NT2/D1 (cell line): ENCODE data around the gene PHF2.

Source experiments
- DNase-seq: peaks from one replicate; pipeline ENCODE4 v3.0.0-alpha.2; 2011; ENCODE audit warnings: low read depth, low spot score
- H3K27me3 ChIP-seq: 2 replicates; pipeline ENCODE4 v1.6.0; 2011; ENCODE audit warnings: mild to moderate bottlenecking; ENCODE audit not compliant: insufficient read length, insufficient read depth
- H3K36me3 ChIP-seq: 2 replicates; pipeline ENCODE4 v1.6.1; 2011; ENCODE audit warnings: mild to moderate bottlenecking, low read length, mixed read lengths; ENCODE audit not compliant: insufficient read depth, insufficient read length
- H3K4me1 ChIP-seq: 2 replicates; pipeline ENCODE4 v1.5.1; 2011; ENCODE audit not compliant: insufficient read depth, insufficient read length
- H3K4me3 ChIP-seq: 2 replicates; pipeline ENCODE4 v1.5.1; 2011; ENCODE audit warnings: low read depth; ENCODE audit not compliant: insufficient read length
- H3K9ac ChIP-seq: 2 replicates; pipeline ENCODE4 v1.6.0; 2011; ENCODE audit warnings: low read depth; ENCODE audit not compliant: insufficient read length
- H3K9me3 ChIP-seq: 2 replicates; pipeline ENCODE4 v1.5.1; 2011; ENCODE audit warnings: mild to moderate bottlenecking, low read length; ENCODE audit not compliant: insufficient read depth
- SUZ12 ChIP-seq: IDR thresholded peaks from 2 replicates; pipeline ENCODE4 v1.6.1; 2011; ENCODE audit not compliant: insufficient read length, insufficient read depth; ENCODE audit errors: extremely low read depth
- YY1 ChIP-seq: IDR thresholded peaks from 2 replicates; pipeline ENCODE4 v1.6.1; 2011; ENCODE audit not compliant: insufficient read length, insufficient read depth
- ZNF274 ChIP-seq: IDR thresholded peaks from 2 replicates; pipeline ENCODE4 v1.6.1; 2011; ENCODE audit warnings: mild to moderate bottlenecking, low read depth, low read length

Gene PHF2

GRCh38 chr9:93673021-93673838, 96.8 kb downstream of the PHF2 start:
- DNase-seq, result no peak
- TF ChIP-seq SUZ12 (no peak), ZNF274 (no peak), YY1 (no peak)
- H3K36me3 ChIP-seq, result peaks cover 26% of the 10 kb centered on the region

GRCh38 chr9:93673839-93674334, 97.5 kb downstream of the PHF2 start:
- H3K27me3 ChIP-seq, result no peaks in the 10 kb centered on the region
- peaks cover 28% of the 10 kb centered on the region for H3K36me3 ChIP-seq
- no peaks in the 10 kb centered on the region for H3K9me3 ChIP-seq
- peaks cover 4% of the 10 kb centered on the region for H3K4me1 ChIP-seq
- TF ChIP-seq SUZ12 (no peak), YY1 (no peak), ZNF274 (no peak)
- H3K4me3 ChIP-seq, result no peak overlapping the region
- no peak for DNase-seq
- no peak overlapping the region for H3K9ac ChIP-seq

More at GRCh38 chr9:93673021-93673838, 96.8 kb downstream of the PHF2 start:
- H3K9ac ChIP-seq, result no peak overlapping the region
- H3K27me3 ChIP-seq, result no peaks in the 10 kb centered on the region
- no peaks in the 10 kb centered on the region for H3K9me3 ChIP-seq
- H3K4me3 ChIP-seq, result no peak overlapping the region
- H3K4me1 ChIP-seq, result peaks cover 4% of the 10 kb centered on the region

- Histone ChIP-seq H3K4me1 (no peaks in the 10 kb centered on the region), H3K9ac (no peak overlapping the region), H3K9me3 (no peaks in the 10 kb centered on the region), H3K36me3 (peaks cover 28% of the 10 kb centered on the region), H3K4me3 (no peak overlapping the region), H3K27me3 (no peaks in the 10 kb centered on the region)
- no peak for TF ChIP-seq YY1
- DNase-seq, result no peak
These were observed 98.4 kb downstream of the PHF2 start for GRCh38 chr9:93674580-93675335.

- H3K9ac ChIP-seq, result no peak overlapping the region
- H3K9me3 ChIP-seq, result no peaks in the 10 kb centered on the region
- H3K4me1 ChIP-seq, result peaks cover 3% of the 10 kb centered on the region
- peaks cover 28% of the 10 kb centered on the region for H3K36me3 ChIP-seq
- no peaks in the 10 kb centered on the region for H3K27me3 ChIP-seq
- TF ChIP-seq ZNF274 (no peak), YY1 (no peak), SUZ12 (no peak)
- no peak overlapping the region for H3K4me3 ChIP-seq
- DNase-seq, result no peak
These were observed 99.2 kb downstream of the PHF2 start for GRCh38 chr9:93675336-93676150.

- Histone ChIP-seq H3K9me3 (no peaks in the 10 kb centered on the region), H3K9ac (no peak overlapping the region), H3K4me1 (peaks cover 3% of the 10 kb centered on the region), H3K27me3 (peaks cover 2% of the 10 kb centered on the region), H3K4me3 (no peak overlapping the region), H3K36me3 (peaks cover 28% of the 10 kb centered on the region)
- no peak for DNase-seq
- no peak for TF ChIP-seq YY1
- TF ChIP-seq ZNF274, result no peak
- TF ChIP-seq SUZ12, result no peak
These were observed 100.1 kb downstream of the PHF2 start for GRCh38 chr9:93676310-93677047.

- Histone ChIP-seq H3K4me3 (no peak overlapping the region), H3K9me3 (no peaks in the 10 kb centered on the region), H3K4me1 (peaks cover 3% of the 10 kb centered on the region), H3K36me3 (peaks cover 28% of the 10 kb centered on the region), H3K9ac (no peak overlapping the region), H3K27me3 (peaks cover 7% of the 10 kb centered on the region)
- no peak for TF ChIP-seq YY1
- TF ChIP-seq ZNF274, result no peak
- no peak for DNase-seq
These were observed 100.7 kb downstream of the PHF2 start for GRCh38 chr9:93677048-93677571.
